NCI-H2227 (cell line): ENCODE data around the gene GLMN.

Source experiments
- DNase-seq: peaks from one replicate; lab custom pipeline; 2025; ENCODE audit not compliant: unreplicated experiment; lab: John Stamatoyannopoulos, UW

GLMN gene

GRCh38 chr1:92298573-92299476, at the start of gene GLMN, which contains the start of gene RPAP2:
Gene GLMN, minus strand, starts transcription at chr1:92298987. Its CDS starts 988 bp downstream, at chr1:92297999.
Gene RPAP2, plus strand, starts transcription at chr1:92299059. Its CDS starts 15 bp downstream, at chr1:92299074.
- peak; percentile 96 for DNase-seq

- no peak for DNase-seq
Measured at GRCh38 chr1:92346866-92347640, 48.3 kb upstream of the GLMN start.

- no peak for DNase-seq
Measured at GRCh38 chr1:92343061-92343460, 44.3 kb upstream of the GLMN start.

- peak; percentile 42 for DNase-seq
Measured at GRCh38 chr1:92342401-92342800, 43.6 kb upstream of the GLMN start.

- DNase-seq = no peak
Measured at GRCh38 chr1:92340154-92340553, 41.4 kb upstream of the GLMN start.

GRCh38 chr1:92333668-92334067, 34.9 kb upstream of the GLMN start:
- DNase-seq = no peak

GRCh38 chr1:92329347-92330129, 30.8 kb upstream of the GLMN start:
- DNase-seq = no peak

- no peak for DNase-seq
Measured at GRCh38 chr1:92327794-92328193, 29.0 kb upstream of the GLMN start.

- DNase-seq = no peak
Measured at GRCh38 chr1:92326681-92327080, 27.9 kb upstream of the GLMN start.

- DNase-seq = no peak
Measured at GRCh38 chr1:92324784-92325183, 26.0 kb upstream of the GLMN start.

GRCh38 chr1:92323473-92324453, 25.0 kb upstream of the GLMN start:
- no peak for DNase-seq

- DNase-seq = no peak
Measured at GRCh38 chr1:92317836-92318493, 19.2 kb upstream of the GLMN start.

- peak; percentile 47 for DNase-seq
Measured at GRCh38 chr1:92315766-92316599, 17.2 kb upstream of the GLMN start.

- DNase-seq = no peak
Measured at GRCh38 chr1:92314024-92314423, 15.2 kb upstream of the GLMN start.

- peak; percentile 35 for DNase-seq
Measured at GRCh38 chr1:92310185-92310597, 11.4 kb upstream of the GLMN start.

- no peak for DNase-seq
Measured at GRCh38 chr1:92307980-92308379, 9.2 kb upstream of the GLMN start.

GRCh38 chr1:92306020-92306419, 7.2 kb upstream of the GLMN start:
- no peak for DNase-seq

- DNase-seq = no peak
Measured at GRCh38 chr1:92301021-92301420, 2.2 kb upstream of the GLMN start.
